Uterus (tissue), 4 donors: ENCODE data around the gene NSD1. TPM values are rescaled to one million over a fixed set of nuclear protein-coding genes. Genes with fewer than 3 reads are reported as not detected.

Source experiments
- DNase-seq, 2 donors: peaks; one replicate each; pipeline ENCODE4 v3.0.0-alpha.2; 2019 to 2020
- H3K27ac ChIP-seq, 2 donors: fragments of 200-600 bp; sonication (generic); 1 replicate in 1 of 2; 2 replicates in 1 of 2; pipeline ENCODE4 v1.5.1; 2016 to 2018
- H3K27me3 ChIP-seq, 2 donors: fragments of 200-600 bp; sonication (generic); one replicate each; pipeline ENCODE4 v1.5.1; 2018 to 2019; ENCODE audit warnings: control low read depth in 1 of 2
- H3K36me3 ChIP-seq, 2 donors: fragments of 200-600 bp; sonication (generic); one replicate each; pipeline ENCODE4 v1.5.1; 2019; ENCODE audit warnings: control low read depth in 1 of 2
- H3K4me1 ChIP-seq, 2 donors: fragments of 200-600 bp; sonication (generic); one replicate each; pipeline ENCODE4 v1.5.1; 2018 to 2019; ENCODE audit warnings: control low read depth in 1 of 2
- H3K4me3 ChIP-seq, 2 donors: fragments of 200-600 bp; sonication (generic); 1 replicate in 1 of 2; 2 replicates in 1 of 2; pipeline ENCODE4 v1.5.1; 2018 to 2019; ENCODE audit warnings: mild to moderate bottlenecking in 1 of 2
- H3K9me3 ChIP-seq, 2 donors: fragments of 200-600 bp; sonication (generic); one replicate each; pipeline ENCODE4 v1.5.1; 2019; ENCODE audit warnings: control low read depth in 1 of 2
- POLR2A ChIP-seq, 2 donors: fragments of 450-650 bp; IDR thresholded peaks; one replicate each; pipeline ENCODE4 v1.6.1; 2016; ENCODE audit warnings: antibody characterized with exemption in 2 of 2, mild to moderate bottlenecking in 1 of 2, moderate library complexity in 1 of 2
- intact Hi-C: fragments of 100-400 bp; cut with DNase I; formaldehyde crosslinking; loops from one replicate; pipeline ENCODE4 v1.15.1; 2023; ENCODE audit warnings: low total_unique reads
- total RNA-seq, 4 donors: library from RNA; depleted of rRNA in 3 of 4; stranded (reverse); fragments of >200 nt in 3 of 4; gene quantifications; one replicate each; pipeline versions ENCODE4 v1.1.0 to v1.2.4, GENCODE V29; 2014 to 2023
- TF ChIP-seq, protein P1 (sequence below), 4 experiments: fragments of 200-600 bp in 2 of 4; fragments of 450-650 bp in 2 of 4; sonication (generic) in 2 of 4; IDR thresholded peaks; one replicate each; pipeline ENCODE4 v1.5.1; 2016 to 2019; ENCODE audit warnings: antibody characterized with exemption in 4 of 4, mild to moderate bottlenecking in 2 of 4, moderate library complexity in 1 of 4
- donor health status: DM: yes; HTN: yes; CAD: no.

The NSD1 gene
- total RNA-seq, 4 donors from 2014 or later = 24.1 to 132 (median 64.6) TPM

DNA sequence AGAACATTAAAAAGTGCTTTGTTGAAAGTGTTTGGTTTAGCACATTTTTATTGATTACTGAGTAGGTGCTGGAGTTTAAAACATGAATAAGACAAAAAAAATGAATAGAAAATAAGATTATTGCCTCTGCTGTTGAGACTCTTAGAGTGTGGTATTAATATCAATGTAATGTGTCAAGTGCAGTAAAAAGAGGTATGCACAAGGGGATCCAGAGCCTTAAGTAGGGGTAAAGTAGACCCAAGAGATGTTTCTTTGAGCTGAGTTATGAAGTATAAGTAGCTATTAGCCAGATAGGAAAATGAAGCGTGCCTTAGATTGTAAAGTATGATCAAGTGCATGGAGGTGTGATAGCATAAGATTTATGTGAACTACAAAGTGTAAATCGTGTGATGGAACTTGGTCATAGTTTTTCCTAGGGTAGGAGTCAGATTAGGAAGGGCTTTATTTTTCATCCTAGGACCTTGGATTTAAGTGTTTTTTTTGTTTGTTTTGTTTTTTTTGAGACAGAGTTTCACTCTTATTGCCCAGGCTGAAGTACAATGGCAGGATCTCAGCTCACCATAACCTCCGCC, 45.2 kb downstream of the NSD1 start:
- DNase-seq = no peak
- H3K27ac ChIP-seq = no peak overlapping the region

DNA sequence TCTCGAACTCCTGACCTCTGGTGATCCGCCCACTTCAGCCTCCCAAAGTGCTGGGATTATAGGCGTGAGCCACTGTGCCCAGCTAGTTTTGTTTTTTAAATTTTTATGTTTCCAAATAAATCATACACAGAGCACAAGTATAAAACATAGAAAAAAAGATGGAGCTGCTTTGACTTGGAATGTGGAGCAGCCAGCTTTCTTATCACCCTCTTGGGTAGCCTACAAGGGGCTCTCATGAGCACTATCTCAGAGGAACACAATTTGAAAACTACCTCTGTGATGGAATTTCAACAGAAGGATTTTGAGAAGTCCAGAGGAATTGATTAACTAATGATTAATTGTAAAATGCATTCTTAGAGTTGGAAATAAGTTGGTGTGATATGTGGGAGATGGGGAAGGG, 45.9 kb downstream of the NSD1 start:
- Histone ChIP-seq H3K36me3 (no peaks in the 10 kb centered on the region), H3K27ac (no peak overlapping the region), H3K9me3 (no peaks in the 10 kb centered on the region), H3K27me3 (no peaks in the 10 kb centered on the region), H3K4me3 (no peak overlapping the region), H3K4me1 (no peaks in the 10 kb centered on the region)
- no peak for DNase-seq
- TF ChIP-seq, protein P1, sequence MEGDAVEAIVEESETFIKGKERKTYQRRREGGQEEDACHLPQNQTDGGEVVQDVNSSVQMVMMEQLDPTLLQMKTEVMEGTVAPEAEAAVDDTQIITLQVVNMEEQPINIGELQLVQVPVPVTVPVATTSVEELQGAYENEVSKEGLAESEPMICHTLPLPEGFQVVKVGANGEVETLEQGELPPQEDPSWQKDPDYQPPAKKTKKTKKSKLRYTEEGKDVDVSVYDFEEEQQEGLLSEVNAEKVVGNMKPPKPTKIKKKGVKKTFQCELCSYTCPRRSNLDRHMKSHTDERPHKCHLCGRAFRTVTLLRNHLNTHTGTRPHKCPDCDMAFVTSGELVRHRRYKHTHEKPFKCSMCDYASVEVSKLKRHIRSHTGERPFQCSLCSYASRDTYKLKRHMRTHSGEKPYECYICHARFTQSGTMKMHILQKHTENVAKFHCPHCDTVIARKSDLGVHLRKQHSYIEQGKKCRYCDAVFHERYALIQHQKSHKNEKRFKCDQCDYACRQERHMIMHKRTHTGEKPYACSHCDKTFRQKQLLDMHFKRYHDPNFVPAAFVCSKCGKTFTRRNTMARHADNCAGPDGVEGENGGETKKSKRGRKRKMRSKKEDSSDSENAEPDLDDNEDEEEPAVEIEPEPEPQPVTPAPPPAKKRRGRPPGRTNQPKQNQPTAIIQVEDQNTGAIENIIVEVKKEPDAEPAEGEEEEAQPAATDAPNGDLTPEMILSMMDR (IDR thresholded peaks at IDR 0.05) = no peak
- no peak for TF ChIP-seq POLR2A (IDR thresholded peaks at IDR 0.05)
- intact Hi-C loops = no loop called here

More for the DNA sequence above, 45.2 kb downstream of the NSD1 start:
- no peaks in the 10 kb centered on the region for H3K36me3 ChIP-seq
- no peaks in the 10 kb centered on the region for H3K4me1 ChIP-seq
- intact Hi-C loops = no loop called here
- H3K4me3 ChIP-seq = no peak overlapping the region
- TF ChIP-seq POLR2A (IDR thresholded peaks at IDR 0.05) = no peak
- TF ChIP-seq, protein P1 (IDR thresholded peaks at IDR 0.05) = no peak
- H3K9me3 ChIP-seq = no peaks in the 10 kb centered on the region
- no peaks in the 10 kb centered on the region for H3K27me3 ChIP-seq

DNA sequence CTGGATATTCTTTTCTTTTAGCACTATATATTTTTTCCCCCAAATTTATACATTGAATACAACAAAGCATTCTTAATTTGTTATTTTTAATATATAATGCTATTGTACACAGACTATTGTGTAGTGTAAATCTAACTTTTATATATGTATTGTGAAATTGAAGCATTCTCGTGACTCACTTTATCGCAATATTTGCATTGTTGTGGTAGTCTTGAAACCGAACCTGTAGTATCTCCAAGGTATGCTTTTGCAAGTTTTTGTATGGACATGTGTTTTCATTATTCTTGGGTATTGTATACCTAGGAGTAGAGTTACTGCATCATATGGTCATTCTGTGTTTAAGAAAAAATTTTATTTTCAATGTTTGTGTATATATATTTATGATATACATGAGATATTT, 49.6 kb downstream of the NSD1 start:
- H3K4me1 ChIP-seq = no peaks in the 10 kb centered on the region
- TF ChIP-seq, protein P1 (IDR thresholded peaks at IDR 0.05) = no peak
- TF ChIP-seq POLR2A (IDR thresholded peaks at IDR 0.05) = no peak
- no peak overlapping the region for H3K4me3 ChIP-seq
- no peak overlapping the region for H3K27ac ChIP-seq
- H3K27me3 ChIP-seq = no peaks in the 10 kb centered on the region
- H3K36me3 ChIP-seq = no peaks in the 10 kb centered on the region
- no peak for DNase-seq
- intact Hi-C loops = no loop called here
- no peaks in the 10 kb centered on the region for H3K9me3 ChIP-seq

DNA sequence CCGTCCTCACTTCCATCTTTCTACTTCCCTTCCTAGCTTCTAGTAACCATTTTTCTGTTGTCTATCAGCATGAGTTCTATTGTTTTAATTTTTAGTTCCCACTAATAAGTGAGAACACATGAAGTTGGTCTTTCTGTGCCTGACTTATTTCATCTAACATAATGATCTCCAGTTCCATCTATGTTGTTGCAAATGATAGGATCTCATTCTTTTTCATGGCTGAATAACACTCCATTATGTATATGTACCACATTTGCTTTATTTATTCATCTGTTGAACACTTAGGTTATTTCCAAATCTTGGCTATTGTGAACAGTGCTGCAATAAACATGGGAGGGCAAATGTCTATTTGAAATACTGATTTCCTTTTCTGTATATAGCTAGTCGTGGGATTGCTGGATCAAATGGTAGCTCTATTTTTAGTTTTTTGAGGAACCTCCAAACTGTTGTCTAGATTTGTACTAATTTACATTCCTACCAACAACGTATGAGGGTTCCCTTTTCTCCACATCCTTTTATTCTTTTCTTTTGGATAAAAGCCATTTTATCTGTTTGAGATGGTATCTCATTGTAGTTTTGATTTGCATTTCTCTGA, 50.3 kb downstream of the NSD1 start:
- Histone ChIP-seq H3K27ac (no peak overlapping the region), H3K4me1 (no peaks in the 10 kb centered on the region), H3K9me3 (no peaks in the 10 kb centered on the region), H3K36me3 (no peaks in the 10 kb centered on the region), H3K27me3 (no peaks in the 10 kb centered on the region), H3K4me3 (no peak overlapping the region)
- no peak for TF ChIP-seq POLR2A (IDR thresholded peaks at IDR 0.05)
- TF ChIP-seq, protein P1 (IDR thresholded peaks at IDR 0.05) = no peak
- no peak for DNase-seq
- intact Hi-C loops = no loop called here

DNA sequence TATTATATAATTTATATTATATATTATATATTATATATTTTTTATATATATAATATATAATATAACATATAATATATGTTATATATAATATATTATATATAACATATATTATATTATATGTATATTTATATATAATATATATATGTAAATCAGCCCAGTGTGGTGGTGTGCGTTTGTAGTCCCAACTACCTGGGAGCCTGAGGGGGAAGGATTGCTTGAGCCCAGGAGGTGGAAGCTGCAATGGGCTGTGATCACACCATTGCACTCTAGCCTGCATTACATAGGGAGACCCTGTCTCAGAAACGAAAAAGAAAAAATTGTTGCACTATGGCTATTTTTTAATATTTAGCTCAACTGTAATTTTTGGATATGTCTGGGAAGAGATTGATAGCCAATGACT, 52.4 kb downstream of the NSD1 start:
- TF ChIP-seq POLR2A (IDR thresholded peaks at IDR 0.05) = no peak
- TF ChIP-seq, protein P1 (IDR thresholded peaks at IDR 0.05) = no peak

More for the DNA sequence above, 52.4 kb downstream of the NSD1 start:
- Histone ChIP-seq H3K36me3 (no peaks in the 10 kb centered on the region), H3K27me3 (no peaks in the 10 kb centered on the region), H3K4me3 (no peak overlapping the region), H3K9me3 (no peaks in the 10 kb centered on the region), H3K27ac (no peak overlapping the region), H3K4me1 (peaks cover 0 to 5% of the 10 kb centered on the region in 2 donors)
- intact Hi-C loops = no loop called here
- no peak for DNase-seq
